Heart left ventricle (tissue), 13 donors: ENCODE results near the gene RND1.

Experiments used
- POLR2A ChIP-seq, 2 donors: fragments of 450-650 bp; IDR thresholded peaks; one replicate each; pipeline ENCODE4 v1.6.1; 2017; ENCODE audit warnings: antibody characterized with exemption in 2 of 2, mild to moderate bottlenecking in 2 of 2, moderate library complexity in 2 of 2
- TF ChIP-seq, protein P1 (sequence below), 12 donors: fragments of 200-600 bp; sonication (generic) in 4 of 12; IDR thresholded peaks; one replicate each; pipeline versions ENCODE4 v1.5.0 to v1.8.0; 2018 to 2022; ENCODE audit warnings: antibody characterized with exemption in 12 of 12, mild to moderate bottlenecking in 5 of 12
- donor health status: ischemic (EF 13 %, LVEDD 7.1; RV severe dilation, severe dysfunction).
- donor health status: DM: no; HTN: yes; CAD: no.
- donor health status: DM: no; HTN: no; CAD: no.
- donor health status: ischemic (EF 25% LVEDD 6.9; RV normal size, moderate dysfunction).
- donor health status: ischemic (EF 25% LVEDD 5.7; RV mildly dilated, moderate dysfunction).
- donor health status: ischemic (EF 35%, LVEDD 5.7; RV mildly dilated, moderate dysfunction).
- donor health status: nonischemic (EF 11% LVEDD 7.7; RV severe dilation, severe dysfunction).
- donor health status: DM: yes; HTN: yes; CAD: no.
- donor health status: PGD.
- donor health status: ischemic (EF 29% LVEDD 5.4; RV normal size, mild dysfunction).
- donor health status: nonischemic (EF 23%, LVEDD 6.1; RV moderate dilation, normal function).

DNA sequence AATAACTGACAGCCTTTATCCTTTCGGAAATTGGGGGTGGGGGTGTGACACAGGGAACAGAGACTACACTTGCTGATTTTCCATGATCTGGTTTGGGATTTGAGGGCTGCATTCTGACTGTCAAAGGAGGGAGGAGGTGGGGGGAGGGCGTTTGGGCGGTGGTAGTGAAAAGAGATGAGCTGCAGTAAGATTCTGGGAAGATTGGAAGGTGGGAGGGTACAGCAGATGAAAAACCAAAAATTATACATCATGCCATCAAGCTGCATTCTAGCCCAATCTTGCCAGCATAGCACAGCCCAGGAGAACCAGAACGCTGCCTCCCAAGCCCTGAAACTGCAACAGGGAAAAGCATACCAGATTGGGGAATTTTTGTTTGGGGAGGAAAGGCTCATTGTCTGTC is 2.4 kb downstream of the RND1 start:
- TF ChIP-seq, protein P1, sequence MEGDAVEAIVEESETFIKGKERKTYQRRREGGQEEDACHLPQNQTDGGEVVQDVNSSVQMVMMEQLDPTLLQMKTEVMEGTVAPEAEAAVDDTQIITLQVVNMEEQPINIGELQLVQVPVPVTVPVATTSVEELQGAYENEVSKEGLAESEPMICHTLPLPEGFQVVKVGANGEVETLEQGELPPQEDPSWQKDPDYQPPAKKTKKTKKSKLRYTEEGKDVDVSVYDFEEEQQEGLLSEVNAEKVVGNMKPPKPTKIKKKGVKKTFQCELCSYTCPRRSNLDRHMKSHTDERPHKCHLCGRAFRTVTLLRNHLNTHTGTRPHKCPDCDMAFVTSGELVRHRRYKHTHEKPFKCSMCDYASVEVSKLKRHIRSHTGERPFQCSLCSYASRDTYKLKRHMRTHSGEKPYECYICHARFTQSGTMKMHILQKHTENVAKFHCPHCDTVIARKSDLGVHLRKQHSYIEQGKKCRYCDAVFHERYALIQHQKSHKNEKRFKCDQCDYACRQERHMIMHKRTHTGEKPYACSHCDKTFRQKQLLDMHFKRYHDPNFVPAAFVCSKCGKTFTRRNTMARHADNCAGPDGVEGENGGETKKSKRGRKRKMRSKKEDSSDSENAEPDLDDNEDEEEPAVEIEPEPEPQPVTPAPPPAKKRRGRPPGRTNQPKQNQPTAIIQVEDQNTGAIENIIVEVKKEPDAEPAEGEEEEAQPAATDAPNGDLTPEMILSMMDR (IDR thresholded peaks at IDR 0.05), result no peak
- TF ChIP-seq POLR2A (IDR thresholded peaks at IDR 0.05), result no peak
